ENCODE data around the gene CDCA7L.

GRCh38 chr7:21910253-21910652 lies 35.4 kb downstream of the CDCA7L start:
- TF ChIP-seq POLR2A (IDR thresholded peaks at IDR 0.05; ENCODE audit: low read depth, low read length) (no peak), CTCF (conservative IDR thresholded peaks at IDR 0.05; ENCODE audit: low read depth, low read length) (no peak), BHLHE40 (IDR thresholded peaks at IDR 0.05; ENCODE audit: low read depth, low read length) (no peak), RCOR1 (IDR thresholded peaks at IDR 0.05; ENCODE audit: insufficient replicate concordance, low read length) (no peak), USF2 (IDR thresholded peaks at IDR 0.05; ENCODE audit: low read depth, low read length) (no peak), CEBPB (IDR thresholded peaks at IDR 0.05; ENCODE audit: low read depth, low read length) (no peak), RFX5 (IDR thresholded peaks at IDR 0.05; ENCODE audit: low read depth, low read length) (no peak), MAFK (IDR thresholded peaks at IDR 0.05; ENCODE audit: low read depth, low read length) (no peak), MAZ (IDR thresholded peaks at IDR 0.05; ENCODE audit: borderline replicate concordance, low read depth, low read length) (no peak), NFE2L2 (IDR thresholded peaks at IDR 0.05; ENCODE audit: low read depth, low read length) (no peak), RAD21 (IDR thresholded peaks at IDR 0.05; ENCODE audit: low read length) (no peak), CHD1 (IDR thresholded peaks at IDR 0.05; ENCODE audit: low read depth, low read length) (no peak)
